NB4 (cell line): ENCODE results near the gene ADAMTSL1.

Experiments
- POLR2A ChIP-seq: IDR thresholded peaks from 2 replicates; pipeline ENCODE4 v1.6.1; 2011; ENCODE audit warnings: mild to moderate bottlenecking; ENCODE audit not compliant: insufficient read length; ENCODE audit errors: extremely low read depth
- TF ChIP-seq, protein P1 (sequence below): IDR thresholded peaks from one replicate; pipeline ENCODE4 v1.5.1; 2012; ENCODE audit warnings: low read depth, low read length

DNA sequence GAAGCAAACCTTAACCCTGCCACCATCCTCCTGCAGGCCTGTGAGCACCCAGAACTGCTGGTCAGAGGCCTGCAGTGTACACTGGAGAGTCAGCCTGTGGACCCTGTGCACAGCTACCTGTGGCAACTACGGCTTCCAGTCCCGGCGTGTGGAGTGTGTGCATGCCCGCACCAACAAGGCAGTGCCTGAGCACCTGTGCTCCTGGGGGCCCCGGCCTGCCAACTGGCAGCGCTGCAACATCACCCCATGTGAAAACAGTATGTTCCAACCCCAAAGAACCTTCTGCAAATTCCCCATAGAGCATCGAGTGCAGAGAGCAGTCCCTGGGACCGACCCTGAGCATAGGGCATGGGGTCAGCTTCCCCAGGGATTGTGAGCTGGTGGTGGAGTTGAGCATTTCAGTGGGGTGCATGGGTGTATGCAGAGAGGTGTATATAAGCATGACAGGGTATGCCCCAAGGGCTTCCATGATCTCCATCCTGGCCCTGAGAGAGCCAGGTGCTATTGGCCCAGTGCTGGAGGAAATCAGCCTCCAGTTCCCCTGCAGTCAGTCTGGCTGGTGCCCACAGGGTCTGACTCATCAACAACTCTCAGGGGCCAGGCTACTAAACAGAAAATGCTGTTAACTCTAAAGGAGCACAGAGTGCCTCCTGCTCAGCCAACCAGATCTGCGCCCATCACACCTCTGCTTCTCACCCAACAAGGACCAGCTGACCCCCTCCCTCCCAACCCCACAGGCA is 432.9 kb downstream of the ADAMTSL1 start:
- TF ChIP-seq, protein P1, sequence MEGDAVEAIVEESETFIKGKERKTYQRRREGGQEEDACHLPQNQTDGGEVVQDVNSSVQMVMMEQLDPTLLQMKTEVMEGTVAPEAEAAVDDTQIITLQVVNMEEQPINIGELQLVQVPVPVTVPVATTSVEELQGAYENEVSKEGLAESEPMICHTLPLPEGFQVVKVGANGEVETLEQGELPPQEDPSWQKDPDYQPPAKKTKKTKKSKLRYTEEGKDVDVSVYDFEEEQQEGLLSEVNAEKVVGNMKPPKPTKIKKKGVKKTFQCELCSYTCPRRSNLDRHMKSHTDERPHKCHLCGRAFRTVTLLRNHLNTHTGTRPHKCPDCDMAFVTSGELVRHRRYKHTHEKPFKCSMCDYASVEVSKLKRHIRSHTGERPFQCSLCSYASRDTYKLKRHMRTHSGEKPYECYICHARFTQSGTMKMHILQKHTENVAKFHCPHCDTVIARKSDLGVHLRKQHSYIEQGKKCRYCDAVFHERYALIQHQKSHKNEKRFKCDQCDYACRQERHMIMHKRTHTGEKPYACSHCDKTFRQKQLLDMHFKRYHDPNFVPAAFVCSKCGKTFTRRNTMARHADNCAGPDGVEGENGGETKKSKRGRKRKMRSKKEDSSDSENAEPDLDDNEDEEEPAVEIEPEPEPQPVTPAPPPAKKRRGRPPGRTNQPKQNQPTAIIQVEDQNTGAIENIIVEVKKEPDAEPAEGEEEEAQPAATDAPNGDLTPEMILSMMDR, result no peak
- TF ChIP-seq POLR2A, result no peak
